LNCaP clone FGC (cell line): Measurements from ENCODE around the gene TRABD2A.
A peak's percentile ranks its signal among the peaks of the same experiment; 100 is the strongest.

Experiments
- DNase-seq: peaks from one replicate; pipeline ENCODE4 v3.0.0-alpha.2; 2011; ENCODE audit warnings: low read depth
- H3K4me3 ChIP-seq: 2 replicates; pipeline ENCODE4 v1.5.1; 2011; ENCODE audit warnings: mild to moderate bottlenecking, low read depth, low read length, control low read depth
- TF ChIP-seq, protein P1 (sequence below): IDR thresholded peaks from 2 replicates; pipeline ENCODE4 v1.5.1; 2012; ENCODE audit warnings: mild to moderate bottlenecking; ENCODE audit not compliant: control insufficient read depth, insufficient read depth; ENCODE audit errors: extremely low read depth

TRABD2A gene

GRCh38 chr2:84850471-84850870 is 30.4 kb downstream of the TRABD2A start:
- DNase-seq: no peak
- TF ChIP-seq, protein P1, sequence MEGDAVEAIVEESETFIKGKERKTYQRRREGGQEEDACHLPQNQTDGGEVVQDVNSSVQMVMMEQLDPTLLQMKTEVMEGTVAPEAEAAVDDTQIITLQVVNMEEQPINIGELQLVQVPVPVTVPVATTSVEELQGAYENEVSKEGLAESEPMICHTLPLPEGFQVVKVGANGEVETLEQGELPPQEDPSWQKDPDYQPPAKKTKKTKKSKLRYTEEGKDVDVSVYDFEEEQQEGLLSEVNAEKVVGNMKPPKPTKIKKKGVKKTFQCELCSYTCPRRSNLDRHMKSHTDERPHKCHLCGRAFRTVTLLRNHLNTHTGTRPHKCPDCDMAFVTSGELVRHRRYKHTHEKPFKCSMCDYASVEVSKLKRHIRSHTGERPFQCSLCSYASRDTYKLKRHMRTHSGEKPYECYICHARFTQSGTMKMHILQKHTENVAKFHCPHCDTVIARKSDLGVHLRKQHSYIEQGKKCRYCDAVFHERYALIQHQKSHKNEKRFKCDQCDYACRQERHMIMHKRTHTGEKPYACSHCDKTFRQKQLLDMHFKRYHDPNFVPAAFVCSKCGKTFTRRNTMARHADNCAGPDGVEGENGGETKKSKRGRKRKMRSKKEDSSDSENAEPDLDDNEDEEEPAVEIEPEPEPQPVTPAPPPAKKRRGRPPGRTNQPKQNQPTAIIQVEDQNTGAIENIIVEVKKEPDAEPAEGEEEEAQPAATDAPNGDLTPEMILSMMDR: no peak
- no peak overlapping the region for H3K4me3 ChIP-seq

GRCh38 chr2:84849271-84849952 is 31.5 kb downstream of the TRABD2A start:
- DNase-seq: peak; percentile 68
- TF ChIP-seq, protein P1: no peak
- no peak overlapping the region for H3K4me3 ChIP-seq

- TF ChIP-seq, protein P1: no peak
- no peak overlapping the region for H3K4me3 ChIP-seq
- no peak for DNase-seq
Observed at GRCh38 chr2:84847326-84848050, 33.4 kb downstream of the TRABD2A start.

GRCh38 chr2:84846741-84847142 is 34.1 kb downstream of the TRABD2A start:
- no peak for DNase-seq
- TF ChIP-seq, protein P1: no peak
- no peak overlapping the region for H3K4me3 ChIP-seq

DNA sequence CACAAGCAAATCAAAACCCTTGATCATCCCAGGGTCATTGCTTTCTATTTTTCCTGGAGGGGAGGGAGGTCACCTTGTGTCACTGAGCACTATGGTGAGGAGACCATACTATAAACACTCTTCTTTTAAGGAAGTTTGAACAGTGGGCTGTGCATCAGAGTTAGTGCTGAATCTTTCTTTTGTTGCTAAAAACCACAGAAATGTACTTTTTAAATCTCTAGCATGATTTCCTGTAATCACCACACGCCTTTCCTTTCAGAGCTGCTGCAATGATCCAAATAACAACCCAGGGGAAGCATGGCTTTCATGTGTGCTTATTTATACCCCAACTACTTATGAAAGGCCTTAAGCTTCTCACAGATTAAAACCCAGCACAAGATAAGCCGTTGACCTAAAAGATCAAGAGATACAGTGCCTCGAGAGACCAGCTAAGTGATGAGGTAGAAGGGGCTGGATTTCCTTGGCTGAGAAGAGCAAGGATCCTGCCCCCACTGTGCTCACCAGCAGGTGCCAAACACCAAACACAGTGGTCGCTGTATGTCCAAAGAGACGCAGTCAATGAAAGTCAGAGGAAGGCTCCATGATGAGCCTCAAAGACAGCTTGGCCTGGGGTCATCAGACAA is 34.7 kb downstream of the TRABD2A start:
- no peak for DNase-seq
- TF ChIP-seq, protein P1: no peak
- no peak overlapping the region for H3K4me3 ChIP-seq

DNA sequence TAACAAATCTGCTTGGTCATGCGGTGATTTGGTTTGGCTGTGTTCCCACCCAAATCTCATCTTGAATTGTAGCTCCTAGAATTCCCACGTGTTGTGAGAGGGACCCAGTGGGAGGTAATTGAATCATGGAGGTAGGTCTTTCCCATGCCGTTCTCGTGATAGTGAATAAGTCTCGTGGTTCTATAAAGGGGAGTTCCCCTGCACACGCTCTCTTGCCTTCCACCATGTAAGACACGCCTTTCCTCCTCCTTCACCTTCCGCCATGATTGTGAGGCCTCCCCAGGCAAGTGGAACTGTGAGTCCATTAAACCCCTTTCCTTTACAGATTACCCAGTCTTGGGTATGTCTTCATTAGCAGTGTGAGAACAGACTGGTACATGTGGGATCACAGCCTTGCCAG is 36.7 kb downstream of the TRABD2A start:
- DNase-seq: no peak
- TF ChIP-seq, protein P1: no peak

More for the DNA sequence above, 36.7 kb downstream of the TRABD2A start:
- H3K4me3 ChIP-seq: no peak overlapping the region
